Stomach (tissue), 9 donors: ENCODE measurements around the gene LMAN1. TPM values are rescaled to one million over a fixed set of nuclear protein-coding genes. Genes with fewer than 3 reads are reported as not detected.

Source experiments
- DNase-seq, 2 donors: peaks; one replicate each; pipeline versions ENCODE4 v3.0.0 to v3.0.0-alpha.2; 2013 to 2019
- H3K27ac ChIP-seq, 5 donors: fragments of 200-600 bp in 4 of 5; sonication (generic) in 4 of 5; one replicate each; pipeline ENCODE4 v1.5.1; 2013 to 2019; ENCODE audit warnings: mild to moderate bottlenecking in 1 of 5, moderate library complexity in 1 of 5
- H3K27me3 ChIP-seq, 3 donors: fragments of 200-600 bp; sonication (generic); one replicate each; pipeline ENCODE4 v1.5.1; 2017 to 2019; ENCODE audit warnings: mixed run types in 1 of 3
- H3K36me3 ChIP-seq, 4 donors: fragments of 200-600 bp; sonication (generic); 1 replicate in 3 of 4; 2 replicates in 1 of 4; pipeline ENCODE4 v1.5.1; 2016 to 2019
- H3K4me1 ChIP-seq, 4 donors: fragments of 200-600 bp; sonication (generic); one replicate each; pipeline ENCODE4 v1.5.1; 2016 to 2019
- H3K4me3 ChIP-seq, 4 donors: fragments of 200-600 bp; sonication (generic) in 3 of 4; one replicate each; pipeline ENCODE4 v1.5.1; 2016 to 2019; ENCODE audit warnings: mild to moderate bottlenecking in 1 of 4
- H3K9me3 ChIP-seq, 4 donors: fragments of 200-600 bp; sonication (generic); one replicate each; pipeline ENCODE4 v1.5.1; 2016 to 2019
- EP300 ChIP-seq: sonication (generic); formaldehyde crosslinking; IDR thresholded peaks from one replicate; pipeline ENCODE4 v1.6.1; 2017; ENCODE audit warnings: antibody characterized with exemption
- POLR2A ChIP-seq, 4 donors: fragments of 450-650 bp; IDR thresholded peaks; one replicate each; pipeline ENCODE4 v1.6.1; 2016; ENCODE audit warnings: antibody characterized with exemption in 4 of 4, control low read depth in 2 of 4, mild to moderate bottlenecking in 1 of 4, moderate library complexity in 1 of 4
- POLR2AphosphoS5 ChIP-seq, 3 donors: sonication (generic); formaldehyde crosslinking; IDR thresholded peaks; one replicate each; pipeline ENCODE4 v1.6.1; 2016; ENCODE audit warnings: antibody characterized with exemption in 3 of 3
- WGBS, 5 donors: extraction: QIAGEN DNeasy Blood & Tissue Kit in 3 of 5; methylation state at CpG; one replicate each; pipeline versions ENCODE4 v1.1.5 to v1.1.7; 2013 to 2018; 5-methylcytosine and 5-hydroxymethylcytosine counted together
- intact Hi-C: fragments of 100-400 bp; cut with DNase I; formaldehyde crosslinking; loops from one replicate; pipeline ENCODE4 v1.15.1; 2023; ENCODE audit warnings: low total_unique reads
- polyA plus RNA-seq, 3 donors: library from polyadenylated mRNA; stranded (reverse); fragments of 200-250 nt; gene quantifications; one replicate each; pipeline ENCODE4 v1.2.3, GENCODE V29; 2013
- total RNA-seq, 5 donors: library from RNA; depleted of rRNA; stranded (reverse); fragments of >200 nt; gene quantifications; one replicate each; pipeline versions ENCODE4 v1.1.0 to v1.2.3, GENCODE V29; 2014 to 2016
- TF ChIP-seq, protein P1 (sequence below), 7 experiments: fragments of 450-650 bp in 4 of 7; fragments of 200-600 bp in 3 of 7; sonication (generic) in 3 of 7; IDR thresholded peaks; one replicate each; pipeline ENCODE4 v1.5.1; 2016 to 2019; ENCODE audit warnings: antibody characterized with exemption in 7 of 7, control low read depth in 2 of 7, mild to moderate bottlenecking in 1 of 7
- donor health status: healthy with polysubstance abuse.
- donor health status: Bipolar disorder and iron deficiency.
- donor health status: healthy.

LMAN1 gene
- total and polyA plus RNA-seq, 8 donors: 9.9 to 258 (median 26.6) TPM

DNA sequence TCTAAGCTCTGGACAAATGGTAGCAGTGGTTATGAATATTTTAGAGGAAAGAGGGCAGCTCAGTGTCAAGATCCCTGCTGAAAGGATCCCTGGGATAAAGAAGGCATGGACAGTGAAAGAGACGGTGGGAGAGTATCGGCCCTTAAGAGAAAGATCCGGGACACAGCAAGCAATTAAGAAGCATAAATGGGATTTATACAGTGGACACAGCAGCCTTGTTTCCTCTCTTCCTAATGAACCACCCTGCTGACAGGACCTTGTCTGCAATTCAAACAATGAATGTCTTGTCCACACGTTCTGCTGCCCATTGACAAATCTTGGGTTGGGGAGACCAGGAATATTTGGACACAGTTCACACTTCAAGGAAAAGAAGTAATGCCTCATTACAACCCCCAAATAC is 57.1 kb downstream of the LMAN1 start:
- H3K36me3 ChIP-seq: no peaks in the 10 kb centered on the region
- no peak overlapping the region for H3K4me3 ChIP-seq
- no peaks in the 10 kb centered on the region for H3K4me1 ChIP-seq
- no peak overlapping the region for H3K27ac ChIP-seq
- peaks cover 0 to 40% (median 4%) of the 10 kb centered on the region in 3 donors for H3K27me3 ChIP-seq
- TF ChIP-seq POLR2A (IDR thresholded peaks at IDR 0.05): no peak
- WGBS, 5 donors: 70 to 78% (median 76%) methylated on average over 4 of the region's 4 CpGs
- intact Hi-C loops: no loop called here
- H3K9me3 ChIP-seq: no peaks in the 10 kb centered on the region
- DNase-seq: no peak

DNA sequence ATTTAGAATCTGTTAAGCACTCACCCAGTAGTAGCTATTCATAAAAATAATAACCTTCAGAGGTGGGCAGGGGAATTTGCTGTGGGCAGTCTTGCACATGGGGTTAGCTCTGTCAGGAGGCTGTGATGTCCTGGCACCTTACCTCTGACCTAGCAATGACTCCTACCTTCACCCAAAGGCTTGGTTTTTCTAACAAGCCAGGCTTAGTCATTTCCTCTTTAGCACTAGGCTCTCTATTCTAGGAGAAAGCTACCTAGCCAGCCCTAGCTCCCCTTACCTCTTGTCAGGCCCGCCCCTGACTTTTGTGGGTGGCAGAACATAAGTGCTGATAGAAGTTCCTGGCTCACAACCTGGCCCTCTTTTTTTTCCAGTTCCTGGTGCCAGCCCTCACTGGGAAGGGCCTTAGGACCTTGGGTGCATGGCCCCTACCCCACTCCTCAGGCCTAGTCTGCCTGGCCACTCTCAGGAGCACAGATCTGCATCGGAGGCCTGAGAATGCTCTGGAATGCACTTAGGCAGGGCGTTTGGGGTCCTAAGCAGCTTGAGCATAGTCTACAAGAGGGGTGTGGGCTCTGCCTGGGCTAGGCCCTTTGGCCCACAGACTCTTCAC is 58.3 kb downstream of the LMAN1 start:
- Histone ChIP-seq H3K36me3 (no peaks in the 10 kb centered on the region), H3K9me3 (no peaks in the 10 kb centered on the region), H3K4me3 (no peak overlapping the region), H3K27me3 (peaks cover 0 to 32% (median 0%) of the 10 kb centered on the region in 3 donors), H3K27ac (no peak overlapping the region), H3K4me1 (no peaks in the 10 kb centered on the region)
- intact Hi-C loops: no loop called here
- TF ChIP-seq, protein P1, sequence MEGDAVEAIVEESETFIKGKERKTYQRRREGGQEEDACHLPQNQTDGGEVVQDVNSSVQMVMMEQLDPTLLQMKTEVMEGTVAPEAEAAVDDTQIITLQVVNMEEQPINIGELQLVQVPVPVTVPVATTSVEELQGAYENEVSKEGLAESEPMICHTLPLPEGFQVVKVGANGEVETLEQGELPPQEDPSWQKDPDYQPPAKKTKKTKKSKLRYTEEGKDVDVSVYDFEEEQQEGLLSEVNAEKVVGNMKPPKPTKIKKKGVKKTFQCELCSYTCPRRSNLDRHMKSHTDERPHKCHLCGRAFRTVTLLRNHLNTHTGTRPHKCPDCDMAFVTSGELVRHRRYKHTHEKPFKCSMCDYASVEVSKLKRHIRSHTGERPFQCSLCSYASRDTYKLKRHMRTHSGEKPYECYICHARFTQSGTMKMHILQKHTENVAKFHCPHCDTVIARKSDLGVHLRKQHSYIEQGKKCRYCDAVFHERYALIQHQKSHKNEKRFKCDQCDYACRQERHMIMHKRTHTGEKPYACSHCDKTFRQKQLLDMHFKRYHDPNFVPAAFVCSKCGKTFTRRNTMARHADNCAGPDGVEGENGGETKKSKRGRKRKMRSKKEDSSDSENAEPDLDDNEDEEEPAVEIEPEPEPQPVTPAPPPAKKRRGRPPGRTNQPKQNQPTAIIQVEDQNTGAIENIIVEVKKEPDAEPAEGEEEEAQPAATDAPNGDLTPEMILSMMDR (IDR thresholded peaks at IDR 0.05): no peak
- TF ChIP-seq POLR2AphosphoS5 (IDR thresholded peaks at IDR 0.05) (no peak), EP300 (no peak), POLR2A (IDR thresholded peaks at IDR 0.05) (no peak)
- 58 to 100% (median 85%) methylated on average over 1 to 3 of the region's 3 CpGs for WGBS, 5 donors
- DNase-seq: no peak

DNA sequence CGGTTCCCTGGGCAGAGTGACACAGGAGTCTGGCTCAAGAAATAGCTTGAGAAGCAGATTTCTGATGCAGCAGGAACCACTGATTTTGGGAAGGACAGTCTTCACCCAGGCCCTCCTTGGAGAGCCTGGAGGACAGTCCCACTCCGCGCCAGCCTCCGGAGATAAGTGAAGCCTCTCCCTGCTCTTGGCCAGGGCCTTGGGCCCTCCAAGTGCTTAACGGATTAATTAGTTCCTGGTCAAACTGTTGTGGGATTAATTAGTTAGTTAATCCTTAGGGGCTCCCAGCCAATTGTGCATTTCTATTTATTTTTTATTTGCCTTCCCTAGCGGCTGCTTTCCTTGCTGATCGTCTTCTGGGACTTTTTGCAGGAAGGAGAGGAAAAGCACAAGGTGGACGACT is 60.2 kb downstream of the LMAN1 start:
- TF ChIP-seq, protein P1 (IDR thresholded peaks at IDR 0.05): no peak
- TF ChIP-seq EP300 (no peak), POLR2A (IDR thresholded peaks at IDR 0.05) (no peak), POLR2AphosphoS5 (IDR thresholded peaks at IDR 0.05) (no peak)
- no peaks in the 10 kb centered on the region for H3K4me1 ChIP-seq
- intact Hi-C loops: no loop called here
- no peak for DNase-seq
- no peaks in the 10 kb centered on the region for H3K36me3 ChIP-seq
- peaks cover 0 to 31% (median 0%) of the 10 kb centered on the region in 3 donors for H3K27me3 ChIP-seq
- no peaks in the 10 kb centered on the region for H3K9me3 ChIP-seq
- 71 to 76% (median 75%) methylated on average over 8 of the region's 8 CpGs for WGBS, 5 donors
- no peak overlapping the region for H3K4me3 ChIP-seq
- no peak overlapping the region for H3K27ac ChIP-seq

DNA sequence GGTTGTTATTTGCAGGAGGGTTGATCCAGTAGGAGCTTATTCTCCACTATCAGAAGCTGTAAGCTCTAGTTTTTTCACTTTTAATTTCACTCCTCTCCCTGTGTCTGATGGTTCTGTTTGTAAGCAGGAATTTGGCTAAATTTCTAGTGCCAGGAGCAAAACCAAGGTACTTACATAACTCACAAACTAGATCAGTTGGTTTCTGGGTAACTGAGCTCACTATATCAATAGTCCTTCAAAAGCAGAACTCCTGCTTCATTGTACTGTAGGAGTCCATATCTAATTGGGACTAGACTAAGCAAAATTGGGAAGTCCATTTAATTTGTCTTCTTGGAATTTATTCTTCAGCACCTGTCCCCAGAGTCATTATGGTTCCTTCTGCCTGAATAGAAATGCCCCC is 65.7 kb downstream of the LMAN1 start:
- Histone ChIP-seq H3K9me3 (no peaks in the 10 kb centered on the region), H3K4me3 (no peak overlapping the region), H3K27ac (no peak overlapping the region), H3K4me1 (no peaks in the 10 kb centered on the region), H3K27me3 (peaks cover 0 to 29% (median 0%) of the 10 kb centered on the region in 3 donors), H3K36me3 (no peaks in the 10 kb centered on the region)
- no peak for DNase-seq
- intact Hi-C loops: no loop called here
- no peak for TF ChIP-seq EP300
- TF ChIP-seq, protein P1 (IDR thresholded peaks at IDR 0.05): no peak
- no peak for TF ChIP-seq POLR2A (IDR thresholded peaks at IDR 0.05)
- no peak for TF ChIP-seq POLR2AphosphoS5 (IDR thresholded peaks at IDR 0.05)

DNA sequence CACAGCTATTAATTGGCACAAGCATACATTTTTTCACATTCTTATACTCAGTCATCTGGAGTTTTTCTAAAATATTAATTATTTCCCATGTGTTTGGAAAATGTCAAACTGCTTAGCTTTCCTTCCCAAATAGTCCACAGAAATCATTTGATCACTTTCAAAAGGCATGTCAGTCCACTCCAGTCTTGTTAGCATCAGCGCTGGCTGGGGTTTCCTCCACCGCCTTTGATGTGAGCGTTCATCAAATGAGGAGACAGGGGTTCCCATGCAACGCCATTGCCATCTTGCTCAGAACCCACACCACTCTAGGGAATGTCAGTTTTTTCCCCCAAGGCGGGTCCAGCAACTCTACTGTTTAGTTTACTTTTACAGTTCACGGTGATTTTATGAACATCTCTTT is 72.7 kb downstream of the LMAN1 start:
- no peak for DNase-seq
- intact Hi-C loops: no loop called here
- TF ChIP-seq, protein P1 (IDR thresholded peaks at IDR 0.05): no peak
- TF ChIP-seq EP300: no peak
- TF ChIP-seq POLR2AphosphoS5 (IDR thresholded peaks at IDR 0.05): no peak
- TF ChIP-seq POLR2A (IDR thresholded peaks at IDR 0.05): no peak
- Histone ChIP-seq H3K4me3 (no peak overlapping the region), H3K36me3 (no peaks in the 10 kb centered on the region), H3K27ac (no peak overlapping the region), H3K27me3 (peaks cover 0 to 51% (median 12%) of the 10 kb centered on the region in 3 donors), H3K9me3 (no peaks in the 10 kb centered on the region), H3K4me1 (no peaks in the 10 kb centered on the region)
- 58 to 73% (median 62%) methylated on average over 6 of the region's 6 CpGs for WGBS, 5 donors
